Upper lobe of left lung (tissue), 6 donors: Measurements from ENCODE around the gene TCERG1L. TPM values are rescaled to one million over a fixed set of nuclear protein-coding genes. Genes with fewer than 3 reads are reported as not detected.
"Not testable (repeated sequence)": the region's sequence is repeated elsewhere in the genome, so short reads cannot be mapped to it uniquely, and the experiment has no call there.

Source experiments
- ATAC-seq, 2 donors: fragments of 200-7000 bp; cut with Tn5 transposase; one replicate each; pipeline ENCODE4 v1.9.1; 2022; ENCODE audit warnings: mild to moderate bottlenecking in 2 of 2, moderate library complexity in 2 of 2; ENCODE audit not compliant: low FRiP score in 2 of 2
- DNase-seq, 2 donors: peaks; one replicate each; pipeline ENCODE4 v3.0.0-alpha.2; 2019 to 2020
- H3K27ac ChIP-seq, 4 donors: fragments of 200-600 bp; sonication (generic); one replicate each; pipeline ENCODE4 v1.5.1; 2016 to 2019
- H3K27me3 ChIP-seq, 4 donors: fragments of 200-600 bp; sonication (generic); one replicate each; pipeline ENCODE4 v1.5.1; 2017 to 2019
- H3K36me3 ChIP-seq, 4 donors: fragments of 200-600 bp; sonication (generic); one replicate each; pipeline ENCODE4 v1.5.1; 2016 to 2019
- H3K4me1 ChIP-seq, 4 donors: fragments of 200-600 bp; sonication (generic); one replicate each; pipeline ENCODE4 v1.5.1; 2018 to 2019
- H3K4me3 ChIP-seq, 4 donors: fragments of 200-600 bp; sonication (generic); one replicate each; pipeline ENCODE4 v1.5.1; 2017 to 2019; ENCODE audit warnings: mild to moderate bottlenecking in 2 of 4, moderate library complexity in 1 of 4
- H3K9me3 ChIP-seq, 4 donors: fragments of 200-600 bp; sonication (generic); one replicate each; pipeline ENCODE4 v1.5.1; 2018 to 2019
- EP300 ChIP-seq, 4 donors: sonication (generic); formaldehyde crosslinking; IDR thresholded peaks; one replicate each; pipeline ENCODE4 v1.5.1; 2017; ENCODE audit warnings: antibody characterized with exemption in 4 of 4, control low read depth in 2 of 4
- POLR2A ChIP-seq, 4 donors: fragments of 450-650 bp; IDR thresholded peaks; one replicate each; pipeline ENCODE4 v1.5.1; 2016 to 2017; ENCODE audit warnings: antibody characterized with exemption in 4 of 4, mild to moderate bottlenecking in 2 of 4
- POLR2AphosphoS5 ChIP-seq, 2 donors: sonication (generic); formaldehyde crosslinking; IDR thresholded peaks; one replicate each; pipeline ENCODE4 v1.5.1; 2017; ENCODE audit warnings: antibody characterized with exemption in 2 of 2
- WGBS, 2 donors: methylation state at CpG; one replicate each; pipeline ENCODE4 v1.1.5; 2017 to 2018; 5-methylcytosine and 5-hydroxymethylcytosine counted together
- total RNA-seq, 6 donors: library from RNA; depleted of rRNA in 4 of 6; stranded (reverse); fragments of >200 nt in 4 of 6; gene quantifications; one replicate each; pipeline versions ENCODE4 v1.1.0 to v1.2.1, GENCODE V29; 2016 to 2021
- TF ChIP-seq, protein P1 (sequence below), 6 experiments: fragments of 450-650 bp in 4 of 6; fragments of 200-600 bp in 2 of 6; sonication (generic) in 2 of 6; IDR thresholded peaks; one replicate each; pipeline ENCODE4 v1.5.1; 2016 to 2019; ENCODE audit warnings: antibody characterized with exemption in 6 of 6
- donor health status: DM: no; HTN: no; CAD: no; lungs with moderate emphysema.
- donor health status: DM: no; HTN: yes; CAD: no; lungs with severe emphysema.

The TCERG1L gene
- total RNA-seq, 6 donors from 2014 or later, result 0.10 TPM; not detected in 5

DNA sequence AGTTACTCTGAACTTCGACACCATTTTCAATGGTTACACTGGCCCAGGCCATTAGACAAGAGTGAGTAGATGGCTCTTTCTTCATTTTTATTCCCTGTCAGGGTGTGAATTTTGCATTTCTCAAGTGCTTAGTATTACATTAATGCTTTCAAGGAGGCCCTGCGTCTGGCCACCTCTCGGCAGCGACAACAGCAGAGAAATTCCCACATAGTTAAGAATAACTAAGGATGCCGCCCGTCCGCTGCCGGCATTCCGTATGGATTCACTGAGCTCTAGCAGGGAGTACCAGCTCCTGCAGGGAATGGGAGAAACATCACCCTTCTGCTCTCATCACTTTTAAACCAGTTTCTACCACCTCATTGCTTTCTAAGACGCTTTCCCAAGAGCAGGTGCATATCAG lies 153.6 kb downstream of the TCERG1L start:
- ATAC-seq, result no peak
- WGBS, 2 donors, result 80 to 86% methylated on average over 10 of the region's 10 CpGs
- DNase-seq, result no peak
- H3K4me1 ChIP-seq, result no peaks in the 10 kb centered on the region
- no peak overlapping the region for H3K4me3 ChIP-seq
- H3K27me3 ChIP-seq, result no peaks in the 10 kb centered on the region
- TF ChIP-seq POLR2A (IDR thresholded peaks at IDR 0.05), result no peak
- TF ChIP-seq, protein P1, sequence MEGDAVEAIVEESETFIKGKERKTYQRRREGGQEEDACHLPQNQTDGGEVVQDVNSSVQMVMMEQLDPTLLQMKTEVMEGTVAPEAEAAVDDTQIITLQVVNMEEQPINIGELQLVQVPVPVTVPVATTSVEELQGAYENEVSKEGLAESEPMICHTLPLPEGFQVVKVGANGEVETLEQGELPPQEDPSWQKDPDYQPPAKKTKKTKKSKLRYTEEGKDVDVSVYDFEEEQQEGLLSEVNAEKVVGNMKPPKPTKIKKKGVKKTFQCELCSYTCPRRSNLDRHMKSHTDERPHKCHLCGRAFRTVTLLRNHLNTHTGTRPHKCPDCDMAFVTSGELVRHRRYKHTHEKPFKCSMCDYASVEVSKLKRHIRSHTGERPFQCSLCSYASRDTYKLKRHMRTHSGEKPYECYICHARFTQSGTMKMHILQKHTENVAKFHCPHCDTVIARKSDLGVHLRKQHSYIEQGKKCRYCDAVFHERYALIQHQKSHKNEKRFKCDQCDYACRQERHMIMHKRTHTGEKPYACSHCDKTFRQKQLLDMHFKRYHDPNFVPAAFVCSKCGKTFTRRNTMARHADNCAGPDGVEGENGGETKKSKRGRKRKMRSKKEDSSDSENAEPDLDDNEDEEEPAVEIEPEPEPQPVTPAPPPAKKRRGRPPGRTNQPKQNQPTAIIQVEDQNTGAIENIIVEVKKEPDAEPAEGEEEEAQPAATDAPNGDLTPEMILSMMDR (IDR thresholded peaks at IDR 0.05), result no peak
- peaks cover 0 to 1% (median 0%) of the 10 kb centered on the region in 4 donors for H3K9me3 ChIP-seq
- H3K36me3 ChIP-seq, result no peaks in the 10 kb centered on the region
- no peak overlapping the region for H3K27ac ChIP-seq

DNA sequence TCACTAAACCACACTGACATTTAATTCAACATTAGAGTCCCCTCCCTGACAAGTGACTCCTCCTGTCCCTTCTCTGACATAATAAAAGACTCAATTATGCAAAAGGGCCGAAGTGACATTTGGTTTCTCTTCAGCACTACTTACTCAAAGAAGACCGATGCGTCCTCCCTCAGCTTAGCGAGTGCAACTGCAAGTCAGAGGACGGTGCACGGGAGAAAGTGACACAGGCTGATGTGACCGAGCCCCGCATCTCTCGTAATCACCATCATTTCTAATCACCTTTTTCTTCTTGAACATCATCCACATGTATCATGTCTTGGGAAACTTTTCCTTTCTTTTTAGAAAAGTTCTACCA lies 155.7 kb downstream of the TCERG1L start:
- DNase-seq, result no peak
- TF ChIP-seq POLR2AphosphoS5 (IDR thresholded peaks at IDR 0.05) (no peak), POLR2A (IDR thresholded peaks at IDR 0.05) (no peak), EP300 (IDR thresholded peaks at IDR 0.05) (no peak)
- TF ChIP-seq, protein P1 (IDR thresholded peaks at IDR 0.05), result no peak
- Histone ChIP-seq H3K27me3 (no peaks in the 10 kb centered on the region), H3K9me3 (peaks cover 0 to 15% (median 0%) of the 10 kb centered on the region in 4 donors), H3K27ac (no peak overlapping the region), H3K4me1 (no peaks in the 10 kb centered on the region), H3K36me3 (no peaks in the 10 kb centered on the region), H3K4me3 (no peak overlapping the region)
- ATAC-seq, result no peak
- WGBS, 2 donors, result 74 to 75% methylated on average over 9 of the region's 9 CpGs

DNA sequence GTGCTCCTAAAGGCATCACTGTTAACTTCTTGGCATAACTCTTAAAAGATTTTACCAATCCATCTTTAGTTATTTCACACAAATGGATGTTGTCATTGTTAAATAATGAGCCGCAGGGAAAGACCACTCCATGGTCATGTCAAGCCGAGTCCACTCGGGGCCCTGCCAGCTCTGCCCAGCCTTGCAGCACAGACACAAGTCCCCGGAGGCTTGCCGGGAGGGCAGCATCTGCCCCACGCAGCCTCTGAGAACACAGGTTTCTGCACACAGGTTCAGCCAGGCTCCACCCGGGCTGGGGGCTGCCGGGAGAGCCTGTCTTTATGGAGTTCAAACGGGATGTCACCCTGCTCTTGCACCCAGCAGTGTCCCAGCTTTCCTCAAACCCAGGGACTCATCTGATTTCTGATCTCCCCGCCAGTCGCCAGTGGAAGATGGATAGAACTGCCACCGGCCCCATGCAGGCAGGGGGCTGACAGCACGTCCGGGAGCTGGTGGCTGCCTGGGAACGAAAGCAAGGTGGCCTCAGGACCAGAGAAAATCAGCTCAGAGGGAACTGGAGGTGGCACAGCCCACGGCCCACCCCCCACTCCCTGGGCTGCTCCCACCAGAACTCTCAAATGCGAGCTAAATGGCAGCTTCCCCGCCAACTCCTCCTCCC lies 156.2 kb downstream of the TCERG1L start:
- H3K4me3 ChIP-seq, result no peak overlapping the region
- no peak for TF ChIP-seq POLR2A (IDR thresholded peaks at IDR 0.05)
- no peak for TF ChIP-seq EP300 (IDR thresholded peaks at IDR 0.05)
- TF ChIP-seq, protein P1 (IDR thresholded peaks at IDR 0.05), result no peak
- TF ChIP-seq POLR2AphosphoS5 (IDR thresholded peaks at IDR 0.05), result no peak
- no peaks in the 10 kb centered on the region for H3K27me3 ChIP-seq
- H3K4me1 ChIP-seq, result no peaks in the 10 kb centered on the region
- H3K9me3 ChIP-seq, result peaks cover 0 to 15% (median 0%) of the 10 kb centered on the region in 4 donors
- H3K27ac ChIP-seq, result no peak overlapping the region
- no peaks in the 10 kb centered on the region for H3K36me3 ChIP-seq
- no peak for ATAC-seq
- WGBS, 2 donors, result 57 to 65% methylated on average over 8 to 18 of the region's 18 CpGs
- DNase-seq, result no peak

DNA sequence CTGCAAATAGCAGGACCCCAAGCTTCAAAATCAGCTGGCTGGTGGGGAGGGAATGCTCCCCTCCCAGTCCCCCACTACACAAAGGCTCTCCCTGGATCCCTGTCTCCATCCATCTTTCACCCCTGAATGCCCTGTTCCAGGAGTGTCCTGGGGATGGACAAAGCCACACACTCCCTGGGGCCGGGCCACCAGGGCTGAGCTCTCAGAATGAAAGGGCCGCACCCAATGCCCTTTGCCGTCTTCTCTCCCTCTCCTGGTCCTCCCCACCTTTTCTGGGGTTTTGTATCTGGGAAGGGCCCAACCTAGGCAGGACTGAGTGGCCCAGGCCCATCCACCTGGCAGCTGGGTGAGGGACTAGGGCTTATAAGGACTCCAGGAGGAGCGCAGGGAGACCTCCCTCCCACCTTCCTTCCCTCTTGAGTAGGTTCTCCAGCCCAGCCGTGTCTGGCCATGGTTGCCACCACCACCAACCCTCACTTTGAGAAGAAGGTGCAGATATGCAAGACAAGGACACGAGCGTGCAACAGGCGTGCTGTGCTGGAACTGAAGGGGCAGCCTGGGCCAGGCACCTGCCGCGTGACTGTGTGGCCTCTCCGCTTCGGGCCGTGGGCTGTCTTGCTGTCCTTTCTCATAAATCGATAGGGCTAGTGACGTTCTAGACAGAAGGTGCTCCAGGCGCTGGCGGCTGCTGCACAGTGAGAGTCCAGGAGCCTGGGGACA lies 157.1 kb downstream of the TCERG1L start:
- WGBS, 2 donors, result 90 to 94% methylated on average over 16 to 17 of the region's 17 CpGs
- Histone ChIP-seq H3K9me3 (peaks cover 0 to 15% (median 0%) of the 10 kb centered on the region in 4 donors), H3K27ac (no peak overlapping the region), H3K4me1 (no peaks in the 10 kb centered on the region), H3K27me3 (no peaks in the 10 kb centered on the region), H3K36me3 (no peaks in the 10 kb centered on the region), H3K4me3 (no peak overlapping the region)
- ATAC-seq (no peak), DNase-seq (no peak)
- no peak for TF ChIP-seq POLR2A (IDR thresholded peaks at IDR 0.05)
- no peak for TF ChIP-seq EP300 (IDR thresholded peaks at IDR 0.05)
- TF ChIP-seq, protein P1 (IDR thresholded peaks at IDR 0.05), result no peak
- no peak for TF ChIP-seq POLR2AphosphoS5 (IDR thresholded peaks at IDR 0.05)

DNA sequence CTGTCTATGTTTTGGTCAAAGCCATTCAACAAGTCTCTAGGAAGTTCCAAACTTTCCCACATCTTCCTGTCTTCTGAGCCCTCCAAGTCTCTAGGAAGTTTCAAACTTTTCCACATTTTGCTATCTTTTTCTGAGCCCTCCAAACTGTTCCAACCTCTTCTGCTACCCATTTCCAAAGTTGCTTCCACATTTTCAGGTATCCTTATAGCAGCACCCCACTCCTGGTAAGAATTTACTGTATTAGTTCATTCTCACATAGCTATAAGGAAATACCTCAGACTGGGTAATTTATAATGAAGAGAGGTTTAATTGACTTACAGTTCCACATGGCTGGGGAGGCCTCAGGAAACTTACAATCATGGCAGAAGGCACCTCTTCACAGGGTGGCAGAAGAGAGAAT lies 159.1 kb downstream of the TCERG1L start:
- not testable (repeated sequence) for DNase-seq, H3K4me1 ChIP-seq, H3K27ac ChIP-seq, H3K27me3 ChIP-seq, ATAC-seq, H3K4me3 ChIP-seq, H3K36me3 ChIP-seq
- peaks cover 0 to 15% (median 0%) of the 10 kb centered on the region in 4 donors for H3K9me3 ChIP-seq
